RWPE1 (cell line): Measurements from ENCODE around the gene SLC46A1.
"Not testable (repeated sequence)": the region's sequence is repeated elsewhere in the genome, so short reads cannot be mapped to it uniquely, and the experiment has no call there.

Experiments used
- CTCF ChIA-PET: fragments of 350-600 bp; sonication (Branson Sonifier 250); formaldehyde crosslinking; extraction: SDS; loops from one replicate; lab custom pipeline; 2021; lab: Yijun Ruan, JAX
- POLR2A ChIA-PET: fragments of 400-600 bp; formaldehyde crosslinking; extraction: SDS; loops from one replicate; lab custom pipeline; 2020; ENCODE audit warnings: antibody characterized with exemption; ENCODE audit not compliant: low non-redundant PET; lab: Yijun Ruan, JAX
- DNase-seq: peaks from one replicate; pipeline ENCODE4 v3.0.0; 2012; ENCODE audit warnings: low spot score
- H3K27ac ChIP-seq: fragments of 450-650 bp; 2 replicates; pipeline ENCODE4 v1.5.1; 2017
- TF ChIP-seq, protein P1 (sequence below): fragments of 450-650 bp; conservative IDR thresholded peaks from 2 replicates; pipeline ENCODE4 v1.5.1; 2017; ENCODE audit warnings: low read depth, mild to moderate bottlenecking

The SLC46A1 gene

DNA sequence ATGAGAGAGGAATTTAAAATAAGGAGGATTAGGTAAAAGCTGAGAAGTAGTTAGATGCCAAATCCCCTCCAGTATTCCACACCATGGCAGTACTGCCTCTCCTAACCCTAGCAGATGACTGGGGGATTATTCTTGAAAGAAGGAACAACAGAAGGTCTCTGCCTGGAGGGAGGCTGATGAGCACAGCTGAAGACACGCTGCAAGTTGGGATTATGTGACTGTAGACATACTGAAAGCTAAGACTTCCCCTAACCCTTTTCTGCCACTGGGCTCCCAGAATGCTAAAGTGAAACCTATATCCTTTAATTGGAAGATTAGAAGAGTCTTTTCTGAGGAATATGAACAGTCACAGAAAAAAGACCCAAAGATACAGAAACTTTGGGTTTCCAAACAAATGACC lies 27.7 kb upstream of the SLC46A1 start:
- ChIA-PET CTCF (interaction anchor here (0.6 kb wide), 1 partner anchor 194 kb away, joined by 3 read pairs; no protein-coding TSS in a partner anchor), POLR2A (no interaction called here)
- H3K27ac ChIP-seq: no peak overlapping the region
- no peak for DNase-seq
- TF ChIP-seq, protein P1, sequence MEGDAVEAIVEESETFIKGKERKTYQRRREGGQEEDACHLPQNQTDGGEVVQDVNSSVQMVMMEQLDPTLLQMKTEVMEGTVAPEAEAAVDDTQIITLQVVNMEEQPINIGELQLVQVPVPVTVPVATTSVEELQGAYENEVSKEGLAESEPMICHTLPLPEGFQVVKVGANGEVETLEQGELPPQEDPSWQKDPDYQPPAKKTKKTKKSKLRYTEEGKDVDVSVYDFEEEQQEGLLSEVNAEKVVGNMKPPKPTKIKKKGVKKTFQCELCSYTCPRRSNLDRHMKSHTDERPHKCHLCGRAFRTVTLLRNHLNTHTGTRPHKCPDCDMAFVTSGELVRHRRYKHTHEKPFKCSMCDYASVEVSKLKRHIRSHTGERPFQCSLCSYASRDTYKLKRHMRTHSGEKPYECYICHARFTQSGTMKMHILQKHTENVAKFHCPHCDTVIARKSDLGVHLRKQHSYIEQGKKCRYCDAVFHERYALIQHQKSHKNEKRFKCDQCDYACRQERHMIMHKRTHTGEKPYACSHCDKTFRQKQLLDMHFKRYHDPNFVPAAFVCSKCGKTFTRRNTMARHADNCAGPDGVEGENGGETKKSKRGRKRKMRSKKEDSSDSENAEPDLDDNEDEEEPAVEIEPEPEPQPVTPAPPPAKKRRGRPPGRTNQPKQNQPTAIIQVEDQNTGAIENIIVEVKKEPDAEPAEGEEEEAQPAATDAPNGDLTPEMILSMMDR: no peak

DNA sequence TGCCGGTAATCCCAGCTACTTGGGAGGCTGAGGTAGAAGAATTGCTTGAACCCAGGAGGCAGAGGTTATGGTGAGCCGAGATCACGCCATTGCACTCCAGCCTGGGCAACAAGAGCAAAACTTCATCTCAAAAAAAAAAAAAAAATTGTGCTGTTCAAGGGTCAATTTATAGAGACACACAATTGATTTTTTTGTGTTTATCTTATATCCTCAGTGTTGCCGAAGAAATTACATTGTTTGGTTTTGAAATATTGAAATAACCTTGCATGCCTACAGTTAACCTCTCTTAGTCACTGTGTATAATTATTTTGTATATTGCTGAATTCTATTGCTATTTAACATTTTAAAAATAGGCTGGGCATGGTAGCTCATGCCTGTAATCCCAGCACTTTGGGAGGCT lies 22.0 kb upstream of the SLC46A1 start:
- H3K27ac ChIP-seq, CTCF ChIA-PET, DNase-seq, POLR2A ChIA-PET: not testable (repeated sequence)

GRCh38 chr17:28427371-28427770 lies 21.4 kb upstream of the SLC46A1 start:
- TF ChIP-seq, protein P1: no peak
- ChIA-PET POLR2A (no interaction called here), CTCF (no interaction called here)
- no peak overlapping the region for H3K27ac ChIP-seq
- no peak for DNase-seq

DNA sequence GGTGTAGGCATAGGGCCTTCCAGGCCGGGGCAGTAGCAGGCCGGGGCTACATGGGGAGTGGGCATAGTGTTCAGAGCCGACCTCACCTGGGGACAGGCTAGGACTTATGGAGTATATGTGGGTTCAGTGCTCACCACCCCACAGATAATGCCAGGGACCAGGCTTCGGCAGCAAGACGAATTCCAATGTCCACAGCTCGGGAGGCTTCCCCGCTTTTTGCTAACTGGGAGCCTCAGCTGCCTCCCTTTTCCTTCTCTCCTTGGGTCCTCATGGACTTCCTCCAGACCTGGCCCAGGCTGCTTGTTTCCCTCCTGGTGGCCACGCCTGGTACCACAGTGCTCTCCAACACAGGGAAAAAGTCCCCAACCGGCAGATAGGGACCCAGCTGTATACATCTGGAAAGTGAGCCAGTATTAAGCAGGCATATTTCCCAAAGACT lies 20.1 kb upstream of the SLC46A1 start:
- TF ChIP-seq, protein P1: no peak
- H3K27ac ChIP-seq: no peak overlapping the region
- ChIA-PET POLR2A (no interaction called here), CTCF (interaction anchor here (0.6 to 1.6 kb wide), 3 partner anchors 10 to 173 kb away, joined by 3 to 9 read pairs (median 3); no protein-coding TSS in a partner anchor)
- DNase-seq: no peak

- CTCF ChIA-PET: interaction anchor here (0.7 to 1.6 kb wide), 2 partner anchors 9 to 37 kb away, joined by 3 to 9 read pairs; no protein-coding TSS in a partner anchor
- POLR2A ChIA-PET: no interaction called here
- no peak for DNase-seq
- H3K27ac ChIP-seq: no peak overlapping the region
- TF ChIP-seq, protein P1: no peak
Observed at GRCh38 chr17:28425206-28425605, 19.2 kb upstream of the SLC46A1 start.

DNA sequence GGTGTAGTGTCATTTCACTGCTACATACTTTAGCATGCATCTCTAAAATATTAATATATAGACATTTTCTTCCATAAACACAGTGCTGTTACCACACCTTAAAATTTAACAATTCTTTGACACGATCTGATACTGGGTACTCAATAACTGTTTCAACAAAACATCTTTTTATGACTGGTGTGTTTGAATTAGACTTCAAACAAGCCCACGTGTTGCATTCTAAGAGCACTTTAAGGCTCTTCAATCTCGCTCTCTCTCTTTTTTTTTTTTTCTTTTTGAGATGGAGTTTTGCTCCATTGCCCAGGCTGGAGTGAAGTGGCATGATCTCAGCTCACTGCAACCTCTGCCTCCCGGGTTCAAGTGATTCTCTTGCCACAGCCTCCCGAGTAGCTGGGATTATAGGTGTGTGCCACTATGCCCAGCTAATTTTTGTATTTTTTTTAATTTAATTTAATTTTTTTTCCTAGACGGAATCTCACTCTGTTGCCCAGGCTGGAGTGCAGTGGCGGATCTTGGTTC lies 15.8 kb upstream of the SLC46A1 start:
- ChIA-PET POLR2A (no interaction called here), CTCF (interaction anchor here (0.6 kb wide), 1 partner anchor 98 kb away, joined by 3 read pairs; no protein-coding TSS in a partner anchor)
- TF ChIP-seq, protein P1: no peak
- no peak for DNase-seq
- H3K27ac ChIP-seq: no peak overlapping the region

DNA sequence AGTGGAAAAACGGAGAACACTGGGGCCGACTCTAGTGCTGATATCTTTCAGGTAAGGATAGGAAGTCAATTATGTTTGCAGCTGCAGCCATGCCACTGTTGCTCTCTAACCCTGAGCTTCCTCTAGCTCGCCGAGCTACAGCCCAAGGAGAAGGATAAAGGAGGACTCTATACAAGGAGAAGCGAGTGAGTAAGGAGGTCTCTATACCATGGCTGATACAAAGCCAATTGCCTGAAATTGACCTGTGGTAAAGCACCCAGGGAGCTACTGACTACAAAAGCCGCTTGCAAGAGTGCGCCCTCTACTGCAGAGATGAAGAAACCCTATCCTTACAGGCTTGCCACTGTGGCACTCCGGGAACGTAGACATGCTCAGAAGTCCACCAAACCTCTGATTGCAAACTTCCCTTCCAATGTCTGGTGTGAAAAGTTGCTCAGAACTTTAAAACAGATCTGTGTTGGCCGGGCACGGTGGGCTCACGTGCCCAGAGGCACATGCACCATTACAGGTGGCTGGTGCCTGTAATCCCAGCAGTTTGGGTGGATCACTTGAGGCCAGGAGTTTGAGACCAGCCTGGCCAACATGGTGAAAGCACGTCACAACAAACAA lies 10.8 kb upstream of the SLC46A1 start:
- TF ChIP-seq, protein P1: peak; percentile 73
- no peak overlapping the region for H3K27ac ChIP-seq
- POLR2A ChIA-PET: no interaction called here
- CTCF ChIA-PET: interaction anchor here (0.5 to 1.8 kb wide), 14 partner anchors 9 to 104 kb away, joined by 3 to 9 read pairs (median 4); no protein-coding TSS in a partner anchor
- DNase-seq: peak; percentile 67
